Upper lobe of right lung (tissue), 1 donor: ENCODE data around the gene QSOX2. TPM values are rescaled to one million over a fixed set of nuclear protein-coding genes. Genes with fewer than 3 reads are reported as not detected.

Experiments
- ATAC-seq: fragments of 200-7000 bp; cut with Tn5 transposase; one replicate; pipeline ENCODE4 v1.9.1; 2020; ENCODE audit warnings: mild to moderate bottlenecking, moderate library complexity
- DNase-seq: peaks from one replicate; pipeline ENCODE4 v3.0.0-alpha.2; 2020
- H3K27ac ChIP-seq: fragments of 200-600 bp; one replicate; pipeline ENCODE4 v1.8.0; 2022
- H3K27me3 ChIP-seq: fragments of 200-600 bp; one replicate; pipeline ENCODE4 v1.8.0; 2022; ENCODE audit warnings: mild to moderate bottlenecking
- H3K36me3 ChIP-seq: fragments of 200-600 bp; one replicate; pipeline ENCODE4 v1.8.0; 2022
- H3K4me1 ChIP-seq: fragments of 200-600 bp; one replicate; pipeline ENCODE4 v1.8.0; 2022
- H3K4me3 ChIP-seq: fragments of 200-600 bp; one replicate; pipeline ENCODE4 v1.8.0; 2022; ENCODE audit warnings: mild to moderate bottlenecking
- H3K9me3 ChIP-seq: fragments of 200-600 bp; one replicate; pipeline ENCODE4 v1.8.0; 2022
- CTCF ChIP-seq: fragments of 200-600 bp; IDR thresholded peaks from one replicate; pipeline ENCODE4 v1.8.0; 2022; ENCODE audit warnings: antibody characterized with exemption
- intact Hi-C: fragments of 100-400 bp; cut with DNase I; formaldehyde crosslinking; loops from one replicate; pipeline ENCODE4 v1.11.0; 2022
- total RNA-seq: library from RNA; stranded (reverse); fragmentation: NEBNext Ultra II Directional; extraction: Animal tissue kit (Norgen Biotek cat#: 25700); gene quantifications from one replicate; pipeline ENCODE4 v1.2.1, GENCODE V29; 2021
- donor health status: DM: no; HTN: yes; CAD: no; lungs with severe emphysema.

Gene QSOX2
- total RNA-seq, 1 donor from 2014 or later: 13.1 TPM

- Histone ChIP-seq H3K36me3 (no peaks in the 10 kb centered on the region), H3K27ac (no peak overlapping the region), H3K9me3 (no peaks in the 10 kb centered on the region), H3K4me1 (no peaks in the 10 kb centered on the region), H3K4me3 (no peak overlapping the region), H3K27me3 (peaks cover 34% of the 10 kb centered on the region)
- ATAC-seq (no peak), DNase-seq (no peak)
- intact Hi-C loops: no loop called here
- no peak for TF ChIP-seq CTCF
Measured at GRCh38 chr9:136159851-136160250, 85.8 kb downstream of the QSOX2 start.

GRCh38 chr9:136157477-136158265 lies 87.9 kb downstream of the QSOX2 start:
- Histone ChIP-seq H3K9me3 (no peaks in the 10 kb centered on the region), H3K4me3 (no peak overlapping the region), H3K4me1 (no peaks in the 10 kb centered on the region), H3K27me3 (peaks cover 36% of the 10 kb centered on the region), H3K36me3 (no peaks in the 10 kb centered on the region), H3K27ac (no peak overlapping the region)
- intact Hi-C loops: no loop called here
- TF ChIP-seq CTCF: no peak
- ATAC-seq (no peak), DNase-seq (no peak)

Other genes starting within 250 kb of the QSOX2 start
- gene NACC2, start 150.5 kb downstream of the QSOX2 start, total RNA-seq: 33.5 TPM
- 30.7 TPM for gene TMEM250, start 126.9 kb downstream of the QSOX2 start, total RNA-seq
- not detected for gene LHX3, start 40.7 kb downstream of the QSOX2 start, total RNA-seq
- gene CCDC187, start 58.3 kb upstream of the QSOX2 start, total RNA-seq: 0.09 TPM
- gene GPSM1, start 81.7 kb upstream of the QSOX2 start, total RNA-seq: 27.3 TPM
- gene DNLZ, start 117.9 kb upstream of the QSOX2 start, total RNA-seq: 15.5 TPM
- 10.0 TPM for gene CARD9, start 127.9 kb upstream of the QSOX2 start, total RNA-seq
- gene SNAPC4, start 154.4 kb upstream of the QSOX2 start, total RNA-seq: 7.2 TPM
- gene ENTR1, start 164.8 kb upstream of the QSOX2 start, total RNA-seq: 36.4 TPM
- gene PMPCA, start 164.8 kb upstream of the QSOX2 start, total RNA-seq: 41.9 TPM
- 13.0 TPM for gene INPP5E, start 194.0 kb upstream of the QSOX2 start, total RNA-seq
- 63.7 TPM for gene SEC16A, start 237.2 kb upstream of the QSOX2 start, total RNA-seq